DND-41 (cell line): Measurements from ENCODE around the gene PTPRN2.

ENCODE experiments used
- ATAC-seq: fragments of 200-7000 bp; cut with Tn5 transposase; 3 replicates; pipeline ENCODE4 v1.9.1; 2021; ENCODE audit warnings: low read depth; ENCODE audit not compliant: insufficient read depth
- DNase-seq: peaks from one replicate; pipeline ENCODE4 v3.0.0-alpha.2; 2020
- H2AFZ ChIP-seq: 2 replicates; pipeline ENCODE4 v1.6.0; 2012; ENCODE audit warnings: low read depth, low read length
- H3K27ac ChIP-seq: 2 replicates; pipeline ENCODE4 v1.5.1; 2012; ENCODE audit warnings: low read length, inconsistent platforms
- H3K27me3 ChIP-seq: fragments of 200-600 bp; sonication (generic); 2 replicates; pipeline ENCODE4 v1.6.0; 2012; ENCODE audit warnings: low read length, mild to moderate bottlenecking, inconsistent platforms; ENCODE audit not compliant: insufficient read depth, poor library complexity
- H3K36me3 ChIP-seq: 2 replicates; pipeline ENCODE4 v1.5.1; 2012; ENCODE audit warnings: low read length, inconsistent platforms; ENCODE audit not compliant: insufficient read depth
- H3K4me1 ChIP-seq: 2 replicates; pipeline ENCODE4 v1.5.1; 2012; ENCODE audit warnings: mild to moderate bottlenecking, low read length; ENCODE audit not compliant: insufficient read depth
- H3K4me2 ChIP-seq: 2 replicates; pipeline ENCODE4 v1.6.0; 2012; ENCODE audit warnings: mild to moderate bottlenecking, moderate library complexity, low read length, inconsistent platforms; ENCODE audit not compliant: insufficient read depth
- H3K4me3 ChIP-seq, 2 experiments: fragments of 200-600 bp in 1 of 2; shearing (Covaris generic) in 1 of 2; 2 replicates each; pipeline ENCODE4 v1.5.1; 2012 to 2016; ENCODE audit warnings: inconsistent platforms in 2 of 2, low read length in 2 of 2, mild to moderate bottlenecking in 2 of 2, low read depth in 1 of 2, moderate library complexity in 1 of 2
- H3K79me2 ChIP-seq: 2 replicates; pipeline ENCODE4 v1.6.0; 2012; ENCODE audit warnings: low read length, inconsistent platforms; ENCODE audit not compliant: insufficient read depth
- H3K9ac ChIP-seq: 2 replicates; pipeline ENCODE4 v1.6.0; 2012; ENCODE audit warnings: low read depth, mild to moderate bottlenecking, inconsistent platforms, low read length, moderate library complexity
- H3K9me3 ChIP-seq: 2 replicates; pipeline ENCODE4 v1.5.1; 2012; ENCODE audit warnings: low read length, moderate library complexity, mild to moderate bottlenecking, inconsistent platforms; ENCODE audit not compliant: insufficient read depth, severe bottlenecking
- H4K20me1 ChIP-seq: 2 replicates; pipeline ENCODE4 v1.6.0; 2012; ENCODE audit warnings: low read length; ENCODE audit not compliant: insufficient read depth
- CTCF ChIP-seq: IDR thresholded peaks from 2 replicates; pipeline ENCODE4 v1.5.1; 2012; ENCODE audit warnings: borderline replicate concordance, low read length, moderate library complexity, mild to moderate bottlenecking; ENCODE audit not compliant: poor library complexity, severe bottlenecking; ENCODE audit errors: extremely low read depth
- EZH2 ChIP-seq: IDR thresholded peaks from 3 replicates; pipeline ENCODE4 v1.6.1; 2012; ENCODE audit warnings: borderline replicate concordance, low read depth, mild to moderate bottlenecking, moderate library complexity, low read length, inconsistent platforms; ENCODE audit not compliant: severe bottlenecking

The PTPRN2 gene

GRCh38 chr7:157613575-157614322 lies 973.9 kb downstream of the PTPRN2 start:
- H3K36me3 ChIP-seq = peaks cover 95% of the 10 kb centered on the region
- TF ChIP-seq EZH2 (no peak), CTCF (no peak)
- no peak for DNase-seq
- H3K4me1 ChIP-seq = peaks cover 23% of the 10 kb centered on the region
- no peaks in the 10 kb centered on the region for H3K79me2 ChIP-seq
- ATAC-seq = 0 out of 3 replicates have a peak, but pooled peaks have one; percentile 1
- H3K9ac ChIP-seq = peak overlapping the region; percentile 45; the same call in 1 of the 2 replicates
- H3K27ac ChIP-seq = peak overlapping the region; percentile 75; the same call in 1 of the 2 replicates
- no peaks in the 10 kb centered on the region for H3K9me3 ChIP-seq
- H3K4me2 ChIP-seq = peak overlapping the region; percentile 45
- no peaks in the 10 kb centered on the region for H4K20me1 ChIP-seq
- H3K27me3 ChIP-seq = no peaks in the 10 kb centered on the region
- no peak overlapping the region for H2AFZ ChIP-seq
- no peak overlapping the region for H3K4me3 ChIP-seq

DNA sequence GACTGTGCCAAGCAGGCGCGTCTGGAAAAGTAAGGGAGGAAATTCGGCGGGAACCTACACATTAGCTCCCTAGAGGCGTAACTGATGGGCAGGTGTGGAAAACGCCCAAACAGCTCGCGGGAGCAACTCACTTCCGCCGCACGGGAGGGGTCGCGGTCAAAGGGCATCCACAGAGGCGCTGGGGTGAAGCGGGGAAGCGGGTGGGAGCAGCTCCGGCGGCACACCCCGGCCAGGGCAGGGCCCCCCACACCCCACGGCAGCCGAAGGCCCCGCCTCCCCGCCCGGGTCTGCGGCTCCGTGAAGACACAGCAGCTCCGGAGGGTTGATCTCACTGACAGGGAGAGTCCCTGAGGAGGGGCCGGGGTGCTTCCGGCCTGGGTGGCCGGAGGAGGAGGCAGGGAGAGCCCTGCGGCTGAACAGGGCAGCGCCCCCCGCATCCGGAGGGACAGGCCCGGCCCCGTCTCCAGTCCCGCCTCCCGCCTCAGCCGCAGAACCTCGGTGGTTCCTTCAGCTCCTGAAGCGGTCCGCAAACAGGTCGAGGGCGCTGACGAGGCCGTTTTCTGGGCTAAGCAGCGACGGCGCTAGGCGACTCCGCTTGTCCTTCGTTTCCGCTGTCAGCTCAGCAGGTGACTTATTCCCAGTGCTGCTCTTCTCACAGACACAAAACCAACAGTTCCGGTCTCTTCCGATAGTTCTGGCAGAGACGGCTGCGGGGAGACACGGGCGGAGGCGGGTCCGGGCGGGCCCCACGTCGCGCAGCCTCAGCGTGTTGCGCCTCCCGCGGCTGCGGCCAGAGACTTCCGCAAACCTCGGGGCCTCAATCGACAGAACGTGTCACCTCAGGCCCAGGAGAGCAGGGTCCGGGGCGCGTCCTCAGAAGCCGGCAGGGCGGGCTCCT lies 974.7 kb downstream of the PTPRN2 start:
- ATAC-seq = peak; percentile 73
- no peaks in the 10 kb centered on the region for H3K27me3 ChIP-seq
- H3K4me3 ChIP-seq = peak overlapping the region in 1 of 2 experiments; percentile 17; a peak in 2 of 4 replicates
- peak; percentile 75 for DNase-seq
- H2AFZ ChIP-seq = no peak overlapping the region
- H3K4me1 ChIP-seq = peaks cover 23% of the 10 kb centered on the region
- TF ChIP-seq CTCF (no peak), EZH2 (no peak)
- H3K79me2 ChIP-seq = no peaks in the 10 kb centered on the region
- H3K4me2 ChIP-seq = peak overlapping the region; percentile 45
- no peaks in the 10 kb centered on the region for H4K20me1 ChIP-seq
- peak overlapping the region; percentile 45 for H3K9ac ChIP-seq
- H3K9me3 ChIP-seq = no peaks in the 10 kb centered on the region
- peak overlapping the region; percentile 75 for H3K27ac ChIP-seq
- H3K36me3 ChIP-seq = peaks cover 93% of the 10 kb centered on the region

DNA sequence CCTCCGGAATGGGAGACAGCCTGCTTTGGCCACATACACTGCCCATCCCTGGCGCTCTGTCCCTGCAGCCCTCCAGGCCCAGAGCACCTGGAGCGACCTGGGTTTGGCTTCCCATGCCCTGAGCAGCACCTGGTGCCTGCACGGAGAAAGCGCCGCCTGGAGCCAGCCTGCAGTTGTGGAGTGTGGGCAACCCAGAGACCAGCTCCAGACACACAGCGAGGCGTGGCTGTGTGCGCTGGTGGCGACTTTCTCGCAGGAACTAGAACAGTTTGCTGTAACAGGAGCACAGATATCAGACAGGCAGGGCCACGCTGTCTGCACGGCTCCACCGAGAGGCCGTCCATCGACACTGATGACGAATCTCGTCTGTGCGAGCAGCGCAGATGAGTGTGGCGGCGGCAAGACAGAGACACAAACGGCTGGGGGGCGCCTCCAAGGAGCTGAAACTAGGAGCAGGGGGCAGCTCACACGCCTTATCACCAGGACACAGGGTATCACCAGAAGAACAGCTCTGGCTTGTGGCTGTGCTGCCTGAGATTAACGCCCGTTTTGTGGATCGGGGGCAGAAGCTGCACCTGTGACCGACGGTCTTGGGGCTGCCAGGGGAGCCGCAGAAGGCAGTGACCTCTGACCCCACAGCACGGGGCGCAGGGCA lies 975.5 kb downstream of the PTPRN2 start:
- Histone ChIP-seq H3K9me3 (no peaks in the 10 kb centered on the region), H3K79me2 (no peaks in the 10 kb centered on the region), H4K20me1 (no peaks in the 10 kb centered on the region), H3K4me1 (peaks cover 23% of the 10 kb centered on the region), H3K4me2 (peak overlapping the region; percentile 45), H2AFZ (no peak overlapping the region), H3K27ac (peak overlapping the region; percentile 75), H3K4me3 (no peak overlapping the region), H3K36me3 (peaks cover 88% of the 10 kb centered on the region), H3K27me3 (no peaks in the 10 kb centered on the region), H3K9ac (peak overlapping the region; percentile 45)
- TF ChIP-seq CTCF = no peak
- TF ChIP-seq EZH2 = no peak
- DNase-seq = no peak
- ATAC-seq = no peak; the same call in 2 of the 3 replicates
